ENCODE data around the gene TRMT1. TPM values are rescaled to one million over a fixed set of nuclear protein-coding genes. Genes with fewer than 3 reads are reported as not detected.

The TRMT1 gene
- total RNA-seq, 4 donors from 2014 or later: 31.7 to 47.9 (median 45.0) TPM

DNA sequence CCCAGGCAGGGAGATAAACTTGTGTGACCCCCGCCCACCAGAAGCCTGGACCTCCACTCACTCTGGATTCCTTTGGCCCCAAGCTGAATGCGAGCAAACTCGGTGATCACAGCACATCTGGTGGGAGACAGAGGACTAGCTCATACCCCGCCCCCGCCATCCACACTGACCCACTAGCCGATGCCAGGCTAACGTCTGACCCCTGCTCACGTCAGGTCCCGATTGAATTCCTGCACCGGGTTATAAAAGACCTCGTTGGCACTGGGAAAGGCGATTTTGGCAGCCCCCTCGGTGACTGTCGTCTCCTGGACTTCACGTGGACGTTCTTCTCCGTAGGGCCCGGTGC, 631 bp downstream of the TRMT1 start:
- H3K4me3 ChIP-seq: peak overlapping the region; percentile 79 to 100 (median 92)
- H3K27me3 ChIP-seq: no peaks in the 10 kb centered on the region
- peaks cover 23 to 36% of the 10 kb centered on the region in 2 donors for H3K4me1 ChIP-seq
- H3K9me3 ChIP-seq: no peaks in the 10 kb centered on the region
- no peak for TF ChIP-seq POLR2A (IDR thresholded peaks at IDR 0.05)
- TF ChIP-seq, protein P1, sequence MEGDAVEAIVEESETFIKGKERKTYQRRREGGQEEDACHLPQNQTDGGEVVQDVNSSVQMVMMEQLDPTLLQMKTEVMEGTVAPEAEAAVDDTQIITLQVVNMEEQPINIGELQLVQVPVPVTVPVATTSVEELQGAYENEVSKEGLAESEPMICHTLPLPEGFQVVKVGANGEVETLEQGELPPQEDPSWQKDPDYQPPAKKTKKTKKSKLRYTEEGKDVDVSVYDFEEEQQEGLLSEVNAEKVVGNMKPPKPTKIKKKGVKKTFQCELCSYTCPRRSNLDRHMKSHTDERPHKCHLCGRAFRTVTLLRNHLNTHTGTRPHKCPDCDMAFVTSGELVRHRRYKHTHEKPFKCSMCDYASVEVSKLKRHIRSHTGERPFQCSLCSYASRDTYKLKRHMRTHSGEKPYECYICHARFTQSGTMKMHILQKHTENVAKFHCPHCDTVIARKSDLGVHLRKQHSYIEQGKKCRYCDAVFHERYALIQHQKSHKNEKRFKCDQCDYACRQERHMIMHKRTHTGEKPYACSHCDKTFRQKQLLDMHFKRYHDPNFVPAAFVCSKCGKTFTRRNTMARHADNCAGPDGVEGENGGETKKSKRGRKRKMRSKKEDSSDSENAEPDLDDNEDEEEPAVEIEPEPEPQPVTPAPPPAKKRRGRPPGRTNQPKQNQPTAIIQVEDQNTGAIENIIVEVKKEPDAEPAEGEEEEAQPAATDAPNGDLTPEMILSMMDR (IDR thresholded peaks at IDR 0.05 in 4 of 5, conservative IDR thresholded peaks at IDR 0.05 in 1 of 5): no peak
- intact Hi-C loops (cut with DNase I; ENCODE audit: low total_unique reads) (loop anchor here (5.0 to 10.0 kb wide), 2 partner anchors 234 to 381 kb away; partner anchors contain the start of genes DNASE2, GET3 and TRIR), in situ Hi-C loops (cut with MboI; ENCODE audit: low sequenced_read_pairs in 4 of 4) (loop anchor here in 1 of 4 donors (25.0 kb wide), 1 partner anchor 146 kb away; no protein-coding TSS in a partner anchor)
- DNase-seq: no peak
- no peak for ATAC-seq
- peak overlapping the region; percentile 79 to 93 (median 86) for H3K27ac ChIP-seq
- H3K36me3 ChIP-seq: peaks cover 0 to 28% of the 10 kb centered on the region in 2 donors

DNA sequence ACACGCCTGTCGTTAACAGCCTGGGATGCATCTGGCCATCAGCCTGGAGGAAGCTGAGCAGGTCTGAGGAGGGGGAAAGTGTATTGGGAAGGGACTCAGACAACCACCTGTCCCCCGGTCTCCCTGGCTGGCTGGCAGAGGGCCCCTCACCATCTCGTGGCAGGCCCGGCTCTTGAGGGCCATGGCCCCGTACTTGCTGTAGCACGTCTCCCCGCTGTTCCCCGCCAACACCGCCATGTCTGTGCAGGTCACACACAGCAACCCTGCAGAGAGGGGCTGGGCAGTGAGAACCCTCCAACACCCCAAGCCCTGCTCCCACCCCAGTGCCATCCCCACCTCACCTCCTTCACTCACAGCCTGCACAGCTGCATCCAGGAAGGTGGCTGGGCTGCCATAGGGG, 4.0 kb downstream of the TRMT1 start:
- intact Hi-C loops (cut with DNase I; ENCODE audit: low total_unique reads): loop anchor here (10.0 kb wide), 1 partner anchor 378 kb away; the partner anchor contains the start of genes GET3 and TRIR
- ATAC-seq (no peak), DNase-seq (no peak)
- Histone ChIP-seq H3K27ac (no peak overlapping the region), H3K36me3 (peaks cover 0 to 43% of the 10 kb centered on the region in 2 donors), H3K9me3 (no peaks in the 10 kb centered on the region), H3K4me3 (no peak overlapping the region), H3K27me3 (no peaks in the 10 kb centered on the region), H3K4me1 (peaks cover 12 to 20% of the 10 kb centered on the region in 2 donors)
- in situ Hi-C loops (cut with MboI; ENCODE audit: low sequenced_read_pairs in 4 of 4): loop anchor here in 1 of 4 donors (25.0 kb wide), 1 partner anchor 150 kb away; no protein-coding TSS in a partner anchor
- TF ChIP-seq POLR2A (IDR thresholded peaks at IDR 0.05): no peak
- TF ChIP-seq, protein P1 (IDR thresholded peaks at IDR 0.05 in 4 of 5, conservative IDR thresholded peaks at IDR 0.05 in 1 of 5): no peak

DNA sequence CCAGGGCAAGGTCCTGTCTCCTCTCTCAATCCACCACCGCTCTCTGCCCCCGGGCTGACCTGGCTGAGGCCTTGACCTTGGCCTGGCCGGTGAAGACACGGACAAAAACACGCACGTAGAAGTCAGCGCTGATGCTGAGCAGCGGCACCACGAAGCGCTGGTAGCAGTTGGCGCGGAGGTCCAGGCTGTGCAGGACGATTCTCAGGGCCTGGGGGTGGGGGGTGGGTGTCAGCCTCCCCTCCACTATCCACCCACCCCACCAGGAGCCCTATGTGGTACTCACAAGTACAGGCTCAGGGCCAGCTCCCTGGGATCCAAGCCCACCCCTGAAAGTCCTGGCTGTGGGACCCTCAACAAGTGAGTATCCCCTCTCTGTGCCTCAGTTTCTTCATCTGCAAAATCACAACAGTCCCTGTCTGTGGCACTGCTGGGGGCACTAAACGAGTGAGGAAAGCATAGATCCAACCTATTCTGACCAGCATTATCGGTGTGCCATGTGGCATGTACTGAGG, 6.4 kb downstream of the TRMT1 start:
- no peak overlapping the region for H3K4me3 ChIP-seq
- intact Hi-C loops (cut with DNase I; ENCODE audit: low total_unique reads): loop anchor here (10.0 kb wide), 1 partner anchor 375 kb away; the partner anchor contains the start of genes GET3 and TRIR
- in situ Hi-C loops (cut with MboI; ENCODE audit: low sequenced_read_pairs in 4 of 4): loop anchor here in 1 of 4 donors (25.0 kb wide), 1 partner anchor 152 kb away; no protein-coding TSS in a partner anchor
- H3K9me3 ChIP-seq: no peaks in the 10 kb centered on the region
- H3K27me3 ChIP-seq: no peaks in the 10 kb centered on the region
- no peak overlapping the region for H3K27ac ChIP-seq
- no peak for DNase-seq
- H3K4me1 ChIP-seq: peaks cover under 1 to 6% of the 10 kb centered on the region in 2 donors
- ATAC-seq: no peak
- TF ChIP-seq, protein P1 (IDR thresholded peaks at IDR 0.05 in 4 of 5, conservative IDR thresholded peaks at IDR 0.05 in 1 of 5): no peak
- no peak for TF ChIP-seq POLR2A (IDR thresholded peaks at IDR 0.05)
- H3K36me3 ChIP-seq: peaks cover 0 to 49% of the 10 kb centered on the region in 2 donors

GRCh38 chr19:13109361-13110098, 7.0 kb downstream of the TRMT1 start:
- DNase-seq (no peak), ATAC-seq (no peak)
- no peak overlapping the region for H3K4me3 ChIP-seq
- in situ Hi-C loops (cut with MboI; ENCODE audit: low sequenced_read_pairs in 4 of 4): loop anchor here in 1 of 4 donors (25.0 kb wide), 1 partner anchor 153 kb away; no protein-coding TSS in a partner anchor
- intact Hi-C loops (cut with DNase I; ENCODE audit: low total_unique reads): loop anchor here (10.0 kb wide), 1 partner anchor 375 kb away; the partner anchor contains the start of genes GET3 and TRIR
- H3K9me3 ChIP-seq: no peaks in the 10 kb centered on the region
- peaks cover 0 to 49% of the 10 kb centered on the region in 2 donors for H3K36me3 ChIP-seq
- TF ChIP-seq, protein P1 (IDR thresholded peaks at IDR 0.05 in 4 of 5, conservative IDR thresholded peaks at IDR 0.05 in 1 of 5): no peak
- no peak for TF ChIP-seq POLR2A (IDR thresholded peaks at IDR 0.05)
- H3K27me3 ChIP-seq: no peaks in the 10 kb centered on the region
- H3K27ac ChIP-seq: no peak overlapping the region
- no peaks in the 10 kb centered on the region for H3K4me1 ChIP-seq
